Astrocyte (in vitro differentiated cells and primary cell): ENCODE results near the gene CAGE1. TPM values are rescaled to one million over a fixed set of nuclear protein-coding genes. Genes with fewer than 3 reads are reported as not detected.

Experiments
- DNase-seq: peaks from one replicate; pipeline ENCODE4 v3.0.0-alpha.2; 2010; ENCODE audit warnings: low read depth
- FAIRE-seq: peaks from 2 replicates; lab custom pipeline; 2011; peaks lifted over from hg19 to GRCh38; lab: Jason Lieb, UNC
- H2AFZ ChIP-seq: 2 replicates; pipeline ENCODE4 v1.6.0; 2012; ENCODE audit warnings: low read depth, low read length, inconsistent platforms
- H3K27ac ChIP-seq: 2 replicates; pipeline ENCODE4 v1.5.1; 2011; ENCODE audit warnings: low read depth, low read length, inconsistent platforms
- H3K27me3 ChIP-seq: 2 replicates; pipeline ENCODE4 v1.6.0; 2011; ENCODE audit warnings: low read length, inconsistent platforms; ENCODE audit not compliant: insufficient read depth
- H3K36me3 ChIP-seq: 2 replicates; pipeline ENCODE4 v1.5.1; 2011; ENCODE audit warnings: low read length, inconsistent platforms; ENCODE audit not compliant: insufficient read depth
- H3K4me1 ChIP-seq: 2 replicates; pipeline ENCODE4 v1.5.1; 2011; ENCODE audit warnings: low read length, inconsistent platforms; ENCODE audit not compliant: insufficient read depth
- H3K4me2 ChIP-seq: 2 replicates; pipeline ENCODE4 v1.6.0; 2012; ENCODE audit warnings: low read length, inconsistent platforms
- H3K4me3 ChIP-seq: 2 replicates; pipeline ENCODE4 v1.5.1; 2011; ENCODE audit warnings: low read depth, mild to moderate bottlenecking, low read length, inconsistent platforms; ENCODE audit not compliant: insufficient read depth
- H3K79me2 ChIP-seq: 2 replicates; pipeline ENCODE4 v1.6.0; 2012; ENCODE audit warnings: mild to moderate bottlenecking, low read length, inconsistent platforms; ENCODE audit not compliant: insufficient read depth
- H3K9ac ChIP-seq: 2 replicates; pipeline ENCODE4 v1.6.0; 2012; ENCODE audit warnings: mild to moderate bottlenecking, low read length, inconsistent platforms
- H3K9me3 ChIP-seq: 2 replicates; pipeline ENCODE4 v1.5.1; 2012; ENCODE audit warnings: low read depth, mild to moderate bottlenecking, low read length, inconsistent platforms; ENCODE audit not compliant: insufficient read depth
- H4K20me1 ChIP-seq: 2 replicates; pipeline ENCODE4 v1.6.0; 2012; ENCODE audit warnings: low read length, inconsistent platforms; ENCODE audit not compliant: insufficient read depth
- H3K27ac Mint-ChIP-seq: one replicate; pipeline ENCODE4 v1.8.0; 2021; ENCODE audit warnings: mild to moderate bottlenecking, mixed read lengths; ENCODE audit not compliant: unreplicated experiment
- H3K27me3 Mint-ChIP-seq: one replicate; pipeline ENCODE4 v1.8.0; 2021; ENCODE audit warnings: low read depth, mixed read lengths; ENCODE audit not compliant: unreplicated experiment
- H3K36me3 Mint-ChIP-seq: one replicate; pipeline ENCODE4 v1.8.0; 2021; ENCODE audit warnings: low read depth, mixed read lengths; ENCODE audit not compliant: unreplicated experiment
- H3K4me1 Mint-ChIP-seq: one replicate; pipeline ENCODE4 v1.8.0; 2021; ENCODE audit warnings: low read depth, mixed read lengths; ENCODE audit not compliant: unreplicated experiment
- H3K4me3 Mint-ChIP-seq: one replicate; pipeline ENCODE4 v1.8.0; 2021; ENCODE audit warnings: mild to moderate bottlenecking, moderate library complexity, mixed read lengths; ENCODE audit not compliant: unreplicated experiment
- H3K9me3 Mint-ChIP-seq: one replicate; pipeline ENCODE4 v1.8.0; 2021; ENCODE audit warnings: mild to moderate bottlenecking, mixed read lengths; ENCODE audit not compliant: unreplicated experiment
- EZH2 ChIP-seq: IDR thresholded peaks from 2 replicates; pipeline ENCODE4 v1.6.1; 2012; ENCODE audit warnings: mild to moderate bottlenecking, low read length, inconsistent platforms; ENCODE audit not compliant: insufficient read depth
- total RNA-seq: library from RNA; stranded (reverse); gene quantifications from 2 replicates; pipeline ENCODE4 v1.2.1, GENCODE V29; 2021
- TF ChIP-seq, protein P1 (sequence below): IDR thresholded peaks from 2 replicates; pipeline ENCODE4 v1.5.1; 2011; ENCODE audit warnings: low read depth, mild to moderate bottlenecking, inconsistent platforms, low read length, moderate library complexity; ENCODE audit not compliant: insufficient read depth

The CAGE1 gene
- total RNA-seq, 1 donor from 2014 or later: 0.30 TPM

DNA sequence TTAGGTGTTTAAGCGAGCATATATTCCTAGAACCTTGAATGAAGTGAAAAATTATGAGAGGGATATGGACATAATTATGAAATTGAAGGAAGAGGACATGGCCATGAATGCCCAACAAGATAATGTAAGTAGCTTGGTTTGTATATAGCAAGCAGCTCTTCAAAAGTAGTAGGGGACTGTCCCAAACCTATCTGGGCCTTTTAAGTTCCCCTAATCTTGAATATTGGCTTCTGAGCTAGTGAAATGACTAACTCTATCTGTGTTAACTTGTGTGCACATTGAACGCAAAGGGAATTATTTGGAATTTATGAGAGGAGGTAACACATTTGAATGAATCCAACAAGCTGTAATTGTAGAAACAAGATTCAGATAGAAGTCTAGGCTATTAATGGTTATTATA is 21.8 kb upstream of the CAGE1 start:
- DNase-seq: no peak
- H3K27ac ChIP-seq: no peak overlapping the region
- peaks cover 4% of the 10 kb centered on the region for H3K4me1 ChIP-seq
- no peaks in the 10 kb centered on the region for H3K79me2 ChIP-seq
- peaks cover 46% of the 10 kb centered on the region for H3K36me3 ChIP-seq
- H3K9ac ChIP-seq: no peak overlapping the region
- H4K20me1 ChIP-seq: no peaks in the 10 kb centered on the region
- H3K9me3 ChIP-seq: no peaks in the 10 kb centered on the region
- Mint-ChIP-seq H3K27me3 (no peaks in the 10 kb centered on the region), H3K36me3 (peaks cover 8% of the 10 kb centered on the region), H3K4me3 (no peak overlapping the region), H3K27ac (no peak overlapping the region), H3K9me3 (no peaks in the 10 kb centered on the region), H3K4me1 (peaks cover 17% of the 10 kb centered on the region)
- TF ChIP-seq, protein P1, sequence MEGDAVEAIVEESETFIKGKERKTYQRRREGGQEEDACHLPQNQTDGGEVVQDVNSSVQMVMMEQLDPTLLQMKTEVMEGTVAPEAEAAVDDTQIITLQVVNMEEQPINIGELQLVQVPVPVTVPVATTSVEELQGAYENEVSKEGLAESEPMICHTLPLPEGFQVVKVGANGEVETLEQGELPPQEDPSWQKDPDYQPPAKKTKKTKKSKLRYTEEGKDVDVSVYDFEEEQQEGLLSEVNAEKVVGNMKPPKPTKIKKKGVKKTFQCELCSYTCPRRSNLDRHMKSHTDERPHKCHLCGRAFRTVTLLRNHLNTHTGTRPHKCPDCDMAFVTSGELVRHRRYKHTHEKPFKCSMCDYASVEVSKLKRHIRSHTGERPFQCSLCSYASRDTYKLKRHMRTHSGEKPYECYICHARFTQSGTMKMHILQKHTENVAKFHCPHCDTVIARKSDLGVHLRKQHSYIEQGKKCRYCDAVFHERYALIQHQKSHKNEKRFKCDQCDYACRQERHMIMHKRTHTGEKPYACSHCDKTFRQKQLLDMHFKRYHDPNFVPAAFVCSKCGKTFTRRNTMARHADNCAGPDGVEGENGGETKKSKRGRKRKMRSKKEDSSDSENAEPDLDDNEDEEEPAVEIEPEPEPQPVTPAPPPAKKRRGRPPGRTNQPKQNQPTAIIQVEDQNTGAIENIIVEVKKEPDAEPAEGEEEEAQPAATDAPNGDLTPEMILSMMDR: no peak
- no peak for TF ChIP-seq EZH2
- H3K27me3 ChIP-seq: no peaks in the 10 kb centered on the region
- H3K4me2 ChIP-seq: no peak overlapping the region
- no peak overlapping the region for H3K4me3 ChIP-seq
- no peak for FAIRE-seq
- H2AFZ ChIP-seq: no peak overlapping the region

DNA sequence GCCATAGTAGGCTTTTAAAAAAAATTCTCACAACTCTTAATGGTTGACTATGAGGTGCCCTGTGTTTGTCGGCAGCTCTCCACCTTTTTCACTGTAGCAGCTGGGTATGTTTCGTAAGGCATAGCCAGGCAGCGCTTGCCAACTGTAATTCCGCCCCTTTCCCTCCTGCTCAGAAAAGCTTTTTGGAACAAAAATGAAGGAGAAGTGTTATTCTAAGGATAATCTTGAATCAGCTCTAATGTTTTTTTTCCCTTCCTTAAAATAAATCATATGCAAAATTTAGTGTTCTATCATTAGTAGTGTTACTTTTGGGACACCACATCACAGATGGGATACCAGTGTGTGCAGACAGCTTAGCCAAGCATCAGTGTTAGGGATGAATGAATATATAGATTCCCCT is 21.3 kb upstream of the CAGE1 start:
- Mint-ChIP-seq H3K27ac (no peak overlapping the region), H3K4me3 (no peak overlapping the region), H3K27me3 (no peaks in the 10 kb centered on the region), H3K36me3 (peaks cover 9% of the 10 kb centered on the region), H3K9me3 (no peaks in the 10 kb centered on the region), H3K4me1 (peaks cover 17% of the 10 kb centered on the region)
- H3K36me3 ChIP-seq: peaks cover 42% of the 10 kb centered on the region
- H3K4me2 ChIP-seq: no peak overlapping the region
- FAIRE-seq (no peak), DNase-seq (no peak)
- no peaks in the 10 kb centered on the region for H3K79me2 ChIP-seq
- H3K9ac ChIP-seq: no peak overlapping the region
- no peaks in the 10 kb centered on the region for H3K9me3 ChIP-seq
- H3K4me3 ChIP-seq: no peak overlapping the region
- H3K27ac ChIP-seq: no peak overlapping the region
- no peak overlapping the region for H2AFZ ChIP-seq
- H3K4me1 ChIP-seq: peaks cover 4% of the 10 kb centered on the region
- no peak for TF ChIP-seq EZH2
- TF ChIP-seq, protein P1: no peak
- H3K27me3 ChIP-seq: no peaks in the 10 kb centered on the region
- no peaks in the 10 kb centered on the region for H4K20me1 ChIP-seq

DNA sequence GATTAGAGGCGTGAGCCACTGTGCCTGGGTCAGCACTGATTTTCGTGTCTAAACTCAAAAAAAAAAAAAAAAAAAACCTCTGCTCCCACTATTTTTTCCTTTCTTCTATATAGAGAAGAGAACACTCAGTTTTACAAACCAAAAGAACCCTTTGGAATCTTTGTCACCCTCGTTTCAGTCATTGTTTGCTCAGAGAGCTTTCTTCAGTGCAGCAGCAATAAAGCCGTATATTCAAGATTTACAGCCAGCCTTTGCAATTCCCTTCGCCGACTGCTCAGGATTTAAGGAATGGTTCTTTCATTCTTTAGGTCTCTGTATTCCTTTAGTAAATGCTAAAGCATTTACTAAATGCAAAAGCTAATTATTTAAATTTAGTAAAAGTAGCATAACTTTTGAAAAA is 20.2 kb upstream of the CAGE1 start:
- Histone ChIP-seq H2AFZ (no peak overlapping the region), H3K9me3 (no peaks in the 10 kb centered on the region), H3K9ac (no peak overlapping the region), H3K36me3 (peaks cover 39% of the 10 kb centered on the region), H4K20me1 (no peaks in the 10 kb centered on the region), H3K27me3 (no peaks in the 10 kb centered on the region), H3K4me3 (no peak overlapping the region), H3K27ac (no peak overlapping the region), H3K4me2 (no peak overlapping the region), H3K79me2 (no peaks in the 10 kb centered on the region), H3K4me1 (peaks cover 4% of the 10 kb centered on the region)
- Mint-ChIP-seq H3K4me1 (peaks cover 15% of the 10 kb centered on the region), H3K9me3 (no peaks in the 10 kb centered on the region), H3K36me3 (peaks cover 14% of the 10 kb centered on the region), H3K27me3 (no peaks in the 10 kb centered on the region), H3K4me3 (no peak overlapping the region), H3K27ac (no peak overlapping the region)
- FAIRE-seq (no peak), DNase-seq (no peak)
- no peak for TF ChIP-seq EZH2
- TF ChIP-seq, protein P1: no peak
